HG02981 (cell line): ENCODE results near the gene ETF1.
"Not testable (repeated sequence)": the region's sequence is repeated elsewhere in the genome, so short reads cannot be mapped to it uniquely, and the experiment has no call there.

Experiments
- ATAC-seq: cut with Tn5 transposase; IDR thresholded peaks from one replicate; pipeline ENCODE4 v1.9.1; 2021; ENCODE audit warnings: mild to moderate bottlenecking, moderate library complexity; ENCODE audit not compliant: unreplicated experiment

The ETF1 gene

DNA sequence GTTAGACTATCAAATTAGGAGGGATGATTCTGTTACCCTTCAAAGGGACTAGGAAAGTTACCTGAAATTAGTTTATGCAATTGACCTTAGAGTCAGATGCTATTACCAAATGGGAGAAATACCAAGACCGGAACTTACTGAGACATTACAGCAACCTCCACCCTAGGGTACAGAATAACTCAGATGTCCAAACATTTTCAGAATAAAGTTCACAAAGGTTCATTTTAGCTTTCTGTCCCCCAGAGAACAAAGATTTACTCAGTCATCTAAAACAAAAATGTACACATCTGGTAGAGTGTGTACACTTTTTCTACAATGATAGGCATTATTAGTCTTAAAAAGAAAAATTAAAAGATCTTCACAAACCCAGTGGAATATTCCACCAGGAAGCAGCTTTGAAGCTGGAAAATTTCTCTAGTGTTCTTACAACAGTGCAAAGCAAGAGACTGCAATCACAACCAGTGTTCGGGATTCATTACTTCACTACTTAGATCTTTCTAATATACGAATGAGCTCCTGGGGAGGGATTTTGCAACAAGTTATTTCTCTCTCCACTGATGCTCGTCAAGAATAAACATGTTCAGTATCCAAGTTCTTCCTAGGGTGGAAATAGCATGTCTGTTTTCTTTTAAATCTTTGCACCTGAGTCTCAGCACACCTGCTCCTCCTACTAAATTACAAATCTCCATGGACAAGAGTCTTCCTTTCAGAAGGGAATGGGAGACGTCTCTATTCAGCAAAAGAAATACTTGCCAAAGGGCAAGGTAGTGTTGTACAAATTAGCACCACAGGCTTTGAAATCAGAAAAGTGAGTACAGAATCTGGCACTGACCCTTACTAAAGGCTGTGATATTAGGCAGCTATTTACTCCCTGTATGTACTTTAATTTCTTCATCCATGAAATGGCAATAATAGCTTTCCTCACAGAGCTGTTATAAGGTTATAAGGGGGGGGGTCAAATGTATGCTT is 8.8 kb downstream of the ETF1 start:
- no peak for ATAC-seq

DNA sequence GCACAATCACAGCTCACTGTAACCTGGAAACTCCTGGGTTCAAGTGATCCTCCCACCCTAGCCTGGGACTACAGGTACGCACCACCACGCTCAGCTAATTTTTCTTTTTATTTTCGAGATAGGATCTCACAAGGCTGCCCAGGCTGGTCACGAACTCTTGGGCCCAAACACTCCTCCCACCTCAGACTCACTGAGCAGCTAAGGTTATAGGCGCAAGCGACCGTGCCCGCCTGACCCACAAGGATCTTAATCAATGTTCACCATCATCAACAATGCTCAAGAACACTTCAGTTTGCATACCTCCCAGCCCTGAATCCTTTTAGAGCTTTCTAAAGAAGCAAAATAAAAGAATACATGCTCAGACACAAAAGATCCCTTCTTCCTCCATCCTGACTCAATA is 13.2 kb downstream of the ETF1 start:
- no peak for ATAC-seq

DNA sequence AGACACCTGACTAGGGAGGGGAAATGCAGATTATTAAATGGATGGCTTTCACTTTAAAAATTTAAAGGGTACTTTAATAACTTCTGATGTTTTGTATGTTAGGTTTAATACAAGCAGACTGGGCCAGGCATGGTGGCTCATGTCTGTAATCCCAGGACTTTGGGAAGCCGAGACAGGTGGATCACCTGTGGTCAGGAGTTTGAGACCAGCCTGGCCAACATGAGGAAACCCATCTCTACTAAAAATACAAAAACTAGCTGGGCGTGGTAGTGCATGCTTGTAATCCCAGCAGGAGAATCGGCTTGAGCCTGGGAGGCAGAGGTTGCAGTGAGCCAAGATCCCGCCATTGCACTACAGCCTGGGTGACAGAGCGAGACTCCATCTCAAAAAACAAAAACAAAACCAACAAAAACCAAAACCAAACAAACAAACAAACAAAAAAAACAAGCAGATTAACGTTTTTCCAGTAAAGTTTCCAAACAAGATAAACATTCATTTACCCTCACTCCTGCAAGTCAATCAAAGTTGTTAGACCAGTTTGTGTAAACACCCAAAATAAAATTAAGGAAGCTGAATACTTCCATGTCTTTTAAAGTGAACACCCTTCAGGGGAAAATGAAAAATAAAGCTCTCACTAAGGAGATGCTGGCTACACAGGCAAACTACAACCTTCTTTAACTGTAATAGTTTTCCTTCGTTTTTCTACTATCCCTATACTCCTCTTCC is 14.1 kb downstream of the ETF1 start:
- no peak for ATAC-seq

DNA sequence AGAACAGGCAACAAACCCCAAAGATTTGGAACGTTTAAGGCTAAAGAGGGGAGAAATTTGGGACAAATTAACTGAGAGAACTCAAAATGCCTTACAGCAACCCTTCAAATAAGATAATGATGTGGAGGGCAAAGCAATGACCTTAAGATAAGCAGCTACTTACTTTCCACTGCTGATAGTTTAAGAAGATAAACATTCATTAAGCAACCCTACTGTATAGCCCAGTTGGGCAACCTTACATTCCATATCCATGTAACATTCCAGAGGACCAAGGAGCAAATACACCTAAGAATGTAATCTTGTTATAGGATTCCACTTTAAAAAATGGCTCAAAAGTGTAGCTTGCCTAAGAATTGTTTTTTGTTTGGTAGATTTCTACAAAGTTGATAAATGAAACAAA is 14.8 kb downstream of the ETF1 start:
- no peak for ATAC-seq

DNA sequence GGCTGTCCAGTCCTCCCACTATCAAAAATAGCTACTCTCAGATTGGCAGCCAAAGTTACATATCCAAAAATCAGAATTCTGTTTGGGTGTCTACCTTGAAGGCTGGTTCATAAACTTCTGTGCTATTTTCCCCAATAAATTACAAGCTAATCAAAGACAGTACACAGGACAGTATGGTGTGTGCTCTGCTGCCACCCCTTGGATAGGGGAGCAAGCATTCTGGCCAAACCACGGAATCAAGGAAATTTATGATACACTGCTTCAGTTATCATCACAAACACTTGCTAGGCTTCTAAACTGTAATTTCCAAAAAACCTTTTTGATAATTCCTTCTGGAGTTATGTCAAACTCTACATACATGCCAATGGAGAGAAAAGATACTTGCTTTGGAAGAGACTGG is 15.9 kb downstream of the ETF1 start:
- ATAC-seq = no peak

DNA sequence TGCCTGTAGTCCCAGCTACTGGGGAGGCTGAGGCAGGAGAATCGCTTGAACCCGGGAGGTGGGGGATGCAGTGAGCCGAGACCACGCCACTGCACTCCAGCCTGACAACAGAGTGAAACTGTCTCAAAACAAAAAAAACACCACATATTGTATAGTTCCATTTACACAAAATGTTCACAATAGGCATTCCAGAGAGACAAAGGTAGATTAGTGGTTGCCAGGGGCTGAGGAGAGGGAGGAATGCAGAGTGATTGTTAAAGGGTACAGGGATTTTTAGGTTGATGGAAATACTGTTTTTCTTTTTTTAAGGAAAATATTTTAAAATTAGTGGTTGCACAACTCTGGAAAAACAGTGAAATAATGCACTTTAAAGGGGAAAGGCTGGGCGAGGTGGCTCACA is 19.6 kb downstream of the ETF1 start:
- no peak for ATAC-seq

DNA sequence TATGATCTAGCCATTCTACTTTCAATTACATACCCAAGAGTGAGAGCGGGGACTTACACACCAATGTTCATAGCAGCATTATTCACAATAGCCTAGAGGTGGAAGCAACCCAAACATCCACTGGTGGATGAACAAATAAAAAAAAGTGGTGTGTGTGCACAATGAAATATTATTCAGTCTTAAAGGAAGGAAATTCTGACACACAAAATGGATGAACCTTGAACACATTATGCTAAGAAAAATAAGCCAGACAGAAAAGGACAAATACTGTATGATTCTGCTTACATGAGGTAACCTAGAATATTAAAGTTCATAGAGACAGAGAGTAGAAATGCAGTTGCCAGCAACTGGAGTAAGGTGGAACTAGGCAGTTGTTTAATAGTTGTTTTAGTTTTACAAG is 22.1 kb downstream of the ETF1 start:
- ATAC-seq = no peak

DNA sequence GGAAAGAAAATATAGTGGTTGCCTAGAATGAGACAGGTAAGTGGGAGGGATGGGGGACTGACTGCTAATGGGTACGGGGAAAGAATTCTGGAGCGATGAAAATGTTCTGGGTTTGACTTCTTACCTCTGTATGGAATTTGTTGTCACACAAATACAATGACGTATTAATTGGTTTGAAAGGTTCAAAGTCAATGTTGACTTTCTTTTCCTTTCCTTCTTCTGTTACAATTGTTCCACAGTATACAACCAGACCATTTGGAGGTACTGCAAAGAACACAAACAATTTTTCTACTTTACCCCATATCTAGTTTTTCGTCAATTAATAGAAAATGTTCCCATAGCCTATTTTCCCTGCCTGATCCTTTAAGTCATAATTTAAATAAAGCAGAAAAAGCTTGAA is 25.6 kb downstream of the ETF1 start:
- no peak for ATAC-seq

DNA sequence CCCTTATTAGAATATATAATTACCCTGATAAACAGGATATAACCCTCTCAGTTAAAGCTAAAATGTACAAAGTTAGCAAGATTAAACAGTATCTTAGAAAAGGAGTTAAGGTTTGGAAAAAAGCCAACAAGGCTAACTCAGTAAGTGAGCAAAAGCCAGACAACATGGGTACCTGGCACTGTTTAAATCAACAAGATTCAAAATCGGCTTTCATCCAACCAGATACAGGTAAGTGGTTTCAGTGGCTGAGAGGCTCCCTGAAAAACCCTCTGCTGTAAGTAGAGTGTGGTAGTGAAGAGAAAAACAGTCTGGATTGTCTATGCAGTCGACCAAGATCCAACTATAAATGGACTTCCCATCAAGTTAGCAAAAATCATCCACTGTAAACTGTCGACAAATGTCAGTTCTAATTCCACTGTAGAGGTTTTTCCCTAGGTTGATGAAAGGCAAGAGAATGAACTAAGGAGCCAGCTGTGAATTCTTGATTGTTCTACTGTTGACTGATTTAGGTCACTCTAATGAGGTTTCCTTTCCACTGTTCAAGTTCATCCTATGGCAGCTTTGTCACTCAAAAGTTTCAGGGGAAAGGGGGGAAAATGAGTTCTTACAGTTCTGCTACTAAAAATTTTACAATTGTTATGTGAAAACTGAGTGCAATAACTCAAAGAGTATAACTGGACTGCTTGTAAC is 27.3 kb downstream of the ETF1 start:
- no peak for ATAC-seq

DNA sequence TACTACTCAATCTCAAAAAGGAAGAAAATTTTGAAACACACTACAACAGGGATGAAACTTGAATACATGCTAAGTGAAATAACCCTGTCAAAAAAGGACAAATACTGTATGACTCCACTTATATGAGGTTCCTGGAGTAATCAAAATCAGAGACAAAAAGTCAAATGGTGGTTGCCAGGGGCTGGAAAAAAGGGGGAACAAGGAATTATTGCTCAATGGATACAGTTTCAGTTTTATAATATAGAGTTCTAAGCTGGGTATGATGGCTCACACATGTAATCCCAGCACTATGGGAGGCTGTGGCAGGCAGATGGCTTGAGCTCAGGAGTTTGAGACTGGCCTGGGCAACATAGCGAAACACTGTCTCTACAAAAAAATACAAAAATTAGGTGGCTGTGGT is 29.0 kb downstream of the ETF1 start:
- ATAC-seq = no peak

DNA sequence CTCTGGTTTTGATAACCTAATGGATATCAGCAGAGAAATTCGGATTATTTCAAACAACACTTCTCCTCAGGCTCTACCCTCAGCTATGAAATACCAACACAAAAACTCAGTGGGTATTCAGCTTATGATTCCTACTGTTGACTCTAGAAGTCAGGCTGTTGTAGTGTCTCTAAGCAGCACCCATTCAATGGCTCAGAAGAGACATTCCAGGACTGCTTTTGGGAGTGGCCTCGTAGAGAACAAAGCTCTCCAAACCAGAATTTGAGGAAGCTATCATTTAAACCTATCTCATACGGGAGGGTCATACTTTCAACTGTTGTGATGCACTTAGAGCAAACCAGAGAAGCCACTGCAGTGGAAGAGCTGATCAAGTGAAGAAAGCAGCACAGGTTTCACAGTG is 34.1 kb downstream of the ETF1 start:
- no peak for ATAC-seq

DNA sequence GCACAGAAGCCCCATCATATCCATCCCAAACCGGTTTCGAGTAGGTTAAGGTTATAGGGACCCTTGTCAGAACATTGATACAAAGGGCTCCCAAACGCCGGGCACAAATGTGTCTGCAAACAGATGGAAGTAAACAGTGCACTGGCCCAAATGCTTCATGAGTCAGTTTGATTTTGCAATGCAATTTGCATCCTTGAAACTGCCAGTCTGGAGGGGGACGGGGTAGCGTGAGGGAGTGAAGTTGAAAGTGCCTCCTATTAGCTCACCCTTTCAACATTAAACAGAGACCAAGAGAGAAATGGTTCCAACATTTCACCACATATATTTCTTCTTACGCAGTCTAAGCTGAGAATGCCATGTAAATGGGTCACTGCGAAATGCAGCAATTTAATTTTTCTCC is 35.6 kb downstream of the ETF1 start:
- ATAC-seq = not testable (repeated sequence)

DNA sequence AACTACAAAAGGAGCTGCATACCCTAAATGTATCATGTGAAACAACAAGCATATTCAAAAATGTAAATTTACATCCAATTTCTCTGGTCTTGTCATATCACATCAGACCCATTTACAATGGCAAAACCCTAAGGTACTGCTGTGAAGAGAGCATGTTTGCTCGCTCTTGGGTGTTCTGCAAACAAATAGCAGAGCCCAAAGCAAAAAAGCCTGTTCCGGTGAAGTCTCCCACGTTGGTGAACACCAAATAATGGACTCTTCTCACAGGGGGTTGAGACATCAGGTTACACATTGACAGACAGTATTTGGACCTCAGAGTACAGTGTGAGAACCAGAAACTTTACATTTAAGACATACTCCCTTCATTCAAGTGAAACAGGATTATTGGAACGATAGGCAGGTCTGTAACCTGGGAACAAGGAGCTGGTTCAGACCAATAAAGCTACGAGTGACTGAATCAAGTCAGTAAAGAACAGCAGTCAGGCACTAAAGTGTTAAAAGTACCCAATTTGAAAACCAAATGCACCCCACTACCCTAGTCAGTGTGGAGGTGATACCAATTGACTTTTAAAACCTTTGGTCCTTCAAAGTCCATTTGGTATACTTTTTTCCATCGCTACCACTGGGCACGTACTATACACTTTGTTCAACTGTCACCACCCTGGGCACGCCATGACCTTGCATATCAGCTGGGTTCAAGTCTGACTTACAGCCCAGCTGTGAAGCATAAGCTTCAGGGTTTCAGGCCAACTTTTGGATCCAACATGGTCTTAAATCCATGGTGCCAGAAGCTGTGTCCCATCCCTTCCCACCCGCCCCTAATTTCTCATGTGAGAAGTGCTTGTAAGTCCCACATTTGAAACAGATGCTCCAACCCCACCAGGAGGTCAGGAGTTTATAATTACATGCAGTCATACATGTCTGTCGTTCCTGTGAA is 36.4 kb downstream of the ETF1 start:
- no peak for ATAC-seq

DNA sequence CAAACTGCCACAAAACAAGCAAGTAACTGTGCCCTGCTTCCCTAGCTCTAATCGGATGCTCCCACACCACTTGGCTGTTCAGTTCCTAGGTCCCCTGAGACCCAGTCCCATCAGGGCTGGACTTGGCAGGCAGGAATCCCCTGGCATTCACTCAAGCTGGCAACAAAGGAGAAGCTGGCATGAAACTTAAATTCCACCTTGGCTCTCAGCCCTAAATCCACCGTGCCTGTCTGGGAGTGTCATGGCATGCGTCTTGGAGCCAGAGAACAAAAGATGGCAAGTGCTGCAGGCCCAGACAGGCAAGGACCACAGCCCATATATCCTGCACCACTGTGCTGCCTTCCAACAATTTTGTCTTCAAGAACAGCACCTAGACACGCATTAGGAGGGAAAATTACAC is 38.2 kb downstream of the ETF1 start:
- ATAC-seq = no peak

DNA sequence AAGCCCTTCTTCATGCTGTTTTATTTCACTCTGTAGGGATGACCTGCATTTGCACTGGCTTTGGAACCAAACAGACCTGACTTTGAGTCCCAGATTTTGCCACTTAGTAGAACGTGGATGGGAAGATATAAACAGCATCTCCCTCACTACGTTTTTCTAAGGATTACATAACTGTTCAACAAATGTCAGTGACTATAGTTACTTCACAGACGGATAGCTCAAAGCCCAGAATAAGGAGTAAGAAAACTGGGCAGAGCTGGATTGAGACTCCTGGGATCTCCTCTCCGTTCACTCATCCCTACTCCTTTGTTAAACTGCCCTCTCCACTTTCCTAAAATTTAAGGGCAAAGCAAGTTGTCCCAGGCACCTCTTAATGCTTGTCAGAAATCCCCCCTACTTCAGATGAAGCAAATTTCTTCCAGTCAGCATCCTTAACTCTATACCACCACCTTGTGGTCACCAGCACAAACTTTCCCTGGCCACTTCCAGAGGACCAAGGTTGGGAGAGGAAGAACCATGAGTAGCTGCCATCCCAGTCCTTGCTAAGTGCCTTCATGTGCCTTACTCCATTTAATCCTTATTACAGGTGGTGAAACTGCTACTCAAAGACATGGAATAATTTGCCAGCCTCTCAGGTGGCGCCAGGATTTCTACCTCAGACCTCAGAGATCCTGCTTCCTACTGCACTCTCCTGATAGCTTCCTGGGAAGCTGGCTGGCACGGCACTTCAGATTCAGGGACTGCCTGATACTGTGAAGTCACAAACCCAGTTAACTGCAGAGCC is 39.4 kb downstream of the ETF1 start:
- no peak for ATAC-seq

DNA sequence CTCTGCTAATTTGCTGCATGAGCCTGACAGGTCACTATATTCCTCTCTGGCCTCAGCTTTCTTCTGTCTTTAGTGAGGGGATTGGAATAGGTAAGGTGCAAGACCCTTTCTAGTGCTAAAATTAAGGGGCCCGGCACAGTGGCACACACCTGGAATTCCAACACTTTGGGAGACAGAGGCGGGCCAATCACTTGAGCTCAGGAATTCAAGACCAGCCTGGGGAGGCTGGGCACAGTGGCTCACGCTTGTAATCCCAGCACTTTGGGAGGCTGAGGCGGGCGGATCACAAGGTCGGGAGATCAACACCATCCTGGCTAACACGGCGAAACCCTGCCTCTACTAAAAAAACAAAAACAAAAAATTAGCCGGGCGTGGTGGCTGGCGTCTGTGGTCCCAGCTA is 40.5 kb downstream of the ETF1 start:
- no peak for ATAC-seq

DNA sequence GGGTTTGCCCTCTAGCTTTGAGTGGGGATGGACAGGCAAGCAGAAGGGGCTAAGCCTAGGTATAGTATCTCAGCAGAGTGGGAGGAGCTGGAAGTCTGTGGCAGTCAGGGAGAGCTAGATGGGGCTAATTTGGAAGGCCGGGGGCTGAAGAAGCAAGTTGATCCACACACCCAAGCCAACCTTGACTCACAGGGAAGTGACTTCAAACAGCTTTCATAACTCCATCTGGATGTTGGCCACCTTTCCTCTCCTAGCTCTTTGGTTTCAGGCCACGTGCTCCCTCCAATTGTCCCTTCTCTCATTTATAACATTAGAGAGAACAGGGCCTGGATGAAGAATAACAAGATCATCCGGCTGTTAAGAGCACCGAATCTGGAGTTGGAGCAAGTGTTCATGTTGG is 40.9 kb downstream of the ETF1 start:
- ATAC-seq = no peak

DNA sequence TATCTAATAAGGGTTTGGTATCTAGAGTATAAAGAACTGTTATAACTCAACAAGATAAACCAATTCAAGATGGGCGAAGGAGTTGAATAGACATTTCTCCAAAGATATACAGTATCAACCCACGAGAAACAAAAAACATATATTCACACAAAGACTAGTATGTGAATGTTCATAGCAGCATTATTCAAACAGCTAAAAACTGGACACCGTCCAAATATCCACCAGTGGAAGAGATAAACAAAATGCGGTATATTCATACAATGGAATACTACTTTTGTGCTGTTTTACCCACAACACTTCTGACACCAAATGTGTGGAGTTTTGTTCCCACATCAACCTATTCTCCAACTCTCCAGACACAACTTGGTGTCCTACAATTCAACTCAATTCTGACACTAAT is 44.7 kb downstream of the ETF1 start:
- no peak for ATAC-seq

DNA sequence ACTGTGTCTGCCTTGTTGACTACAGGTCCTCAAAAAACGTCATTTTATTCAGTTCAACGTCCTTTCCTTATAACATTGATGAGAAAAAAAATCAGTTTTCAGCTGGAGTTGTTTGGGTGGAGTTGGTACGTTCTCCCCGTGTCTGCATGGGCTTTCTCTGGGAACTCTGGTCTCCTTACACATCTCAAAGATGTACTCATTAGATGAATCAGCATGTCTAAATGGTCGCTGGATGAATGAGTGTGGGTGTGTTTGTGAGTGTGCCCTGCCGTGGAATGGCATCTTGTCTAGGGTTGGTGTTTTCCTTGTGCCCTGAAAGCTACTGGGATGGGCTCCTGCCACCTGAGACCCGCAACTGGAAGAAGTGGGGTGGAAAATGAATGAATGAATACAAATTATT is 47.7 kb downstream of the ETF1 start:
- no peak for ATAC-seq

DNA sequence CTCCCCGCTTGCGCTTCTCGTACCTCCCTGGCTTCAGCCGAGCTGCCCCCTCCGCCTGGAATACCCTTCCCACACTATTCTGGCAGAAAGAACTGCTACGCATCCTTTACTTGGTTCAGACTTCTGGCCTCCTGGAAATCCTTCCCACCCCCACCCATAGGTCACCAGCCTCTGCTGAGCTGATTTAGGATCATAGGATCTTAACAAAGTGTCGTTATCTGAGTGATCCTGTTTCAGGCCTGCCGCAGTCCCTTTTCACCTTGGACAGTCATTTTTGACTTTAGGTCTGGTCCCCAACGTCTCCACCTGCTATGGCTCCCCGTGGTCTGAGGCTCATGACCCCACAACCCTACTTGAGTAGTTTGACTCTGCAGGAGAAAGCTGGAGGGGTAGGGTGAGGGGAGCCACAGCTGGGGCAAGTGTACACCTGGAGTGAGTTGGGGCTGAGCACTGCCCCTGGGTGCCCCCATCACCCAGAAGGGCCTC is 50.4 kb downstream of the ETF1 start:
- ATAC-seq = no peak
